C4-2B (cell line): ENCODE results near the gene SEPTIN14.
"Not testable (repeated sequence)": the region's sequence is repeated elsewhere in the genome, so short reads cannot be mapped to it uniquely, and the experiment has no call there.

Experiments used
- H3K27ac ChIP-seq: fragments of 450-650 bp; 2 replicates; pipeline ENCODE4 v1.5.1; 2017
- ZFX ChIP-seq: fragments of 450-650 bp; IDR thresholded peaks from 2 replicates; pipeline ENCODE4 v1.6.1; 2017
- TF ChIP-seq, protein P1 (sequence below): fragments of 450-650 bp; conservative IDR thresholded peaks from 2 replicates; pipeline ENCODE4 v1.5.1; 2017; ENCODE audit warnings: mild to moderate bottlenecking

Gene SEPTIN14

GRCh38 chr7:55794527-55794926 is 68.0 kb downstream of the SEPTIN14 start:
- no peak for TF ChIP-seq ZFX
- TF ChIP-seq, protein P1, sequence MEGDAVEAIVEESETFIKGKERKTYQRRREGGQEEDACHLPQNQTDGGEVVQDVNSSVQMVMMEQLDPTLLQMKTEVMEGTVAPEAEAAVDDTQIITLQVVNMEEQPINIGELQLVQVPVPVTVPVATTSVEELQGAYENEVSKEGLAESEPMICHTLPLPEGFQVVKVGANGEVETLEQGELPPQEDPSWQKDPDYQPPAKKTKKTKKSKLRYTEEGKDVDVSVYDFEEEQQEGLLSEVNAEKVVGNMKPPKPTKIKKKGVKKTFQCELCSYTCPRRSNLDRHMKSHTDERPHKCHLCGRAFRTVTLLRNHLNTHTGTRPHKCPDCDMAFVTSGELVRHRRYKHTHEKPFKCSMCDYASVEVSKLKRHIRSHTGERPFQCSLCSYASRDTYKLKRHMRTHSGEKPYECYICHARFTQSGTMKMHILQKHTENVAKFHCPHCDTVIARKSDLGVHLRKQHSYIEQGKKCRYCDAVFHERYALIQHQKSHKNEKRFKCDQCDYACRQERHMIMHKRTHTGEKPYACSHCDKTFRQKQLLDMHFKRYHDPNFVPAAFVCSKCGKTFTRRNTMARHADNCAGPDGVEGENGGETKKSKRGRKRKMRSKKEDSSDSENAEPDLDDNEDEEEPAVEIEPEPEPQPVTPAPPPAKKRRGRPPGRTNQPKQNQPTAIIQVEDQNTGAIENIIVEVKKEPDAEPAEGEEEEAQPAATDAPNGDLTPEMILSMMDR, result no peak

DNA sequence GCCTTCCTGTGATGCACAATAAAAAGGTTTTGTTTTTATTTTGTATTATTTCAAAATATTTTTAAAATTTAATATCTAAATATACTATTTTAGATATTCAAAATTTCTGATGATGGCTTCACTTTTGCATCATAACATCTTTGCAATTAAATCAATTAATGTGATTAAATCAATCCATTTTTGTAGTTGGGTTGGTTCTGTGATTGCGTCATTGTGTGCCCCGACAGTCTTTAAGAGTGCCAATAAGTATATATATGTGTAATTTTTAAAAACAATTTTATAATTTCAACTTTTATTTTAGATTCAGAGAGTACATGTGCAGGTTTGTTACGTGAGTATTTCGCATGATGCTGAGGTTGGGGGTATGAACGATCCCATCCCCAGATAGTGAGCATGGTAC is 70.5 kb downstream of the SEPTIN14 start:
- H3K27ac ChIP-seq, result no peak overlapping the region
- TF ChIP-seq, protein P1, result no peak
- TF ChIP-seq ZFX, result no peak

More at GRCh38 chr7:55794527-55794926, 68.0 kb downstream of the SEPTIN14 start:
- H3K27ac ChIP-seq, result no peak overlapping the region

DNA sequence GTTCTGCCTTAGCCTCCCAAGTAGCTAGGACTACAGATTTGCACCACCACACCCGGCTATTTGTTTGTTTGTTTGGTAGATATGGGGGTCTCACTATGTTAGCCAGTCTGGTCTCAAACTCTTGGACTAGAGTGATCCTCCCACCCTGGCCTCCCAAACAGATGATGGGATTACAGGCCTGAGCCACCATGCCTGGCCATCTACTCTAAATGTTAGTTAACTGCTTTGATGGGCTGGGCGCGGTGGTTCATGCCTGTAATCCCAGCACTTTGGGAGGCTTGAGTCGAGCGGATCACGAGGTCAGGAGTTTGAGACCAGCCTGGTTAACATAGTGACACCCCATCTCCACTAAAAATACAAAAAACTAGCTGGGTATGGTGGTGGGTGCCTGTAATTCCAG is 74.8 kb downstream of the SEPTIN14 start:
- no peak overlapping the region for H3K27ac ChIP-seq
- TF ChIP-seq ZFX, result no peak
- TF ChIP-seq, protein P1, result no peak

GRCh38 chr7:55786901-55787300 is 75.7 kb downstream of the SEPTIN14 start:
- no peak overlapping the region for H3K27ac ChIP-seq
- TF ChIP-seq ZFX, result no peak
- TF ChIP-seq, protein P1, result no peak

DNA sequence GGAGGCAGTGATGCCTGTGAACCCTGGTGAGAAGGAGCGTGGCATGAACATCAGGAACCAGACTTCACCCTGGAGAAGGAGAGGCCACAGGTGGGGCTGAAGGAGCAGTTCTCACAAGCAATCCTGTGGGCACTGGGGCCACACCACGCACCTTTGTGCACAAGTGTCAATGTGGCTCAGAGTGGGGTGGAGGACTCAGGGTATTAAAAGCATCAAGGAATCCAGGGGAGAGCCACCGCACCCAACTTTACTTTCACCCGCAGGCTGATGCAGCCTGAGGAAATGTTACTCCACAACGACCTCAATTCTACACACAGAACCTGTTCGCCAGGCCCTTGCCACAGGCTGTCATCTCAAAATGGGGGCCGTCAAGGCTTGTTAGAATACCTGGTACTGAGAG is 77.1 kb downstream of the SEPTIN14 start:
- H3K27ac ChIP-seq, result not testable (repeated sequence)

DNA sequence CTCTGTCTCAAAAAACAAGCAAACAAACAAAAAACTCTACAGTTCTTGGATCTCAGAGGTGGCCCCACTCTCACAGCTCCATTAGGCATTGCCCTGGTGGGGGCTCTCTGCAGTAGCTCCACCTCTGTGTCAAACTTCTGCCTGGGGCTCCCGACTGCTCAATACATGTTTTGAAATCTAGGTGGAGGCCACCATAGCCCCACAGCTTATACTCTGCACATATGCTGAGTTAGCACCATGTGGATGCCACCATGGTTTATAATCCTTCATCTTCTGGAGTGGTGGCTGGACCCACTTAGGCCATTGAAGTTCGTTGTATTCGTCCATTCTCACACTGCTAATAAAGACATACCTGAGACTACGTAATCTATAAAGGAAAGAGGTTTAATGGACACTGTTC is 78.4 kb downstream of the SEPTIN14 start:
- H3K27ac ChIP-seq, result no peak overlapping the region
- no peak for TF ChIP-seq ZFX
- TF ChIP-seq, protein P1, result no peak

DNA sequence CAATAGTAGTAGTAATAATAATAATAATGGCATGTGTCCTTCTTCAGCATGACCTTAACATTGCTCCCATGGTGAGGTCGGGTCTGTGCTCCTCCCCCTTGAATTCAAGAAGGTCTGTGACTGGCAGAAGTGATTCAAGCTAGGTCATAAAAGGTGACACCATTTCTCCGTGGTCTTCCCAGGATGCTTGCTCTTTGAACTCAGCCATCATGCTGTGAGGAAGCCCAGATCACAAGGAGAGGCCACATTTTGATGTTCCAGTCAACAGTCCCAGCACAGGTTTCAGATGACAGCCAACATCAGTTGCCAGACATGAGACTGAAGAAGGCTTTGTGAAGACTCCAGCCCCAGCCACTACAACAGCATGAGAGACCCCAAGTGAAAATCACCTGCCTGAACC is 83.9 kb downstream of the SEPTIN14 start:
- no peak for TF ChIP-seq ZFX
- TF ChIP-seq, protein P1, result no peak
- no peak overlapping the region for H3K27ac ChIP-seq

DNA sequence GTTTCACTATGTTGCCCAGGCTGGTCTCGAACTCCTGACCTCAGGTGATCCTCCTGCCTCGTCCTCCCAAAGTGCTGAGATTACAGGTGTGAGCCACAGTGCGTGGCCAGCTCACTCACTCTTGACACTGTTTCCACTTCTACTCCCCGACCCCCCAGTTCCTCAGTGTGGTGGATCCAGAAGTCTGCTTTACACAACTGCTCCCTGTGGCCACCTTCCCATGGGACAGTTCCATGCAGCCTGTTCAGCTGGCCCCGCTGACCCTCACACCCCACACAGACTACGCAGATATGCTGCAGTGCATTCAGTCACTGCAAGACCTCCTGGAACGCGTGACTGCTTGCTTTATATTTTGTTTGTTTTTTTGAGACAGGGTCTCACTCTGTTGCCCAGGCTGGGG is 86.4 kb downstream of the SEPTIN14 start:
- H3K27ac ChIP-seq, result no peak overlapping the region
- TF ChIP-seq, protein P1, result no peak
- TF ChIP-seq ZFX, result no peak
